Right lobe of liver (tissue), 6 donors: ENCODE data around the gene SLC38A10. TPM values are rescaled to one million over a fixed set of nuclear protein-coding genes. Genes with fewer than 3 reads are reported as not detected.

Source experiments
- ATAC-seq, 4 donors: fragments of 200-7000 bp; cut with Tn5 transposase; one replicate each; pipeline ENCODE4 v1.9.1; 2020; ENCODE audit warnings: mild to moderate bottlenecking in 4 of 4, moderate library complexity in 4 of 4
- DNase-seq, 3 donors: peaks; one replicate each; pipeline ENCODE4 v3.0.0-alpha.2; 2020
- H3K27ac ChIP-seq, 3 donors: fragments of 200-600 bp; one replicate each; pipeline ENCODE4 v1.8.0; 2022
- H3K27me3 ChIP-seq, 2 donors: fragments of 200-600 bp; one replicate each; pipeline ENCODE4 v1.8.0; 2022
- H3K36me3 ChIP-seq, 4 donors: fragments of 200-600 bp; sonication (generic) in 1 of 4; one replicate each; pipeline versions ENCODE4 v1.5.1 to v1.8.0; 2017 to 2022; ENCODE audit warnings: control low read depth in 1 of 4
- H3K4me1 ChIP-seq, 4 donors: fragments of 200-600 bp; sonication (generic) in 1 of 4; one replicate each; pipeline versions ENCODE4 v1.5.1 to v1.8.0; 2017 to 2022; ENCODE audit warnings: control low read depth in 1 of 4
- H3K4me3 ChIP-seq, 3 donors: fragments of 200-600 bp; one replicate each; pipeline ENCODE4 v1.8.0; 2022
- H3K9me3 ChIP-seq, 4 donors: fragments of 200-600 bp; sonication (generic) in 1 of 4; one replicate each; pipeline versions ENCODE4 v1.5.1 to v1.8.0; 2017 to 2022; ENCODE audit warnings: control low read depth in 1 of 4
- CTCF ChIP-seq, 4 donors: fragments of 200-600 bp in 3 of 4; fragments of 450-650 bp in 1 of 4; IDR thresholded peaks; one replicate each; pipeline versions ENCODE4 v1.5.1 to v1.8.0; 2016 to 2022; ENCODE audit warnings: antibody characterized with exemption in 4 of 4, mild to moderate bottlenecking in 2 of 4
- POLR2A ChIP-seq: fragments of 450-650 bp; IDR thresholded peaks from one replicate; pipeline ENCODE4 v1.6.1; 2017; ENCODE audit warnings: antibody characterized with exemption, mild to moderate bottlenecking
- WGBS: methylation state at CpG from one replicate; pipeline ENCODE4 v1.1.6; 2018; ENCODE audit warnings: low coverage, low lambda C conversion rate; ENCODE audit not compliant: insufficient coverage; ENCODE audit errors: missing lambda C conversion rate; 5-methylcytosine and 5-hydroxymethylcytosine counted together
- intact Hi-C, 2 donors: fragments of 100-400 bp; cut with DNase I; formaldehyde crosslinking; loops; one replicate each; pipeline versions ENCODE4 v1.11.2 to v1.14.1; 2022
- total RNA-seq, 6 experiments: library from RNA; depleted of rRNA in 2 of 6; stranded (reverse); fragments of >200 nt in 2 of 6; fragmentation: NEBNext Ultra II Directional in 3 of 6; extraction: Animal tissue kit (Norgen Biotek cat#: 25700) in 3 of 6; gene quantifications; one replicate each; pipeline versions ENCODE4 v1.1.0 to v1.2.4, GENCODE V29; 2016 to 2023
- donor health status: DM: no; HTN: yes; CAD: no.
- donor health status: DM: no; HTN: no; CAD: no.
- donor health status: DM: no; HTN: no; CAD: no.
- donor health status: DM: no; HTN: yes; CAD: no.
- donor health status: DM: no; HTN: yes; CAD: no.

Gene SLC38A10
- total RNA-seq, 6 experiments from 2014 or later = 60.9 to 104 (median 86.1) TPM

- H3K4me1 ChIP-seq = peaks cover 0 to 54% (median 26%) of the 10 kb centered on the region in 4 donors
- no peaks in the 10 kb centered on the region for H3K9me3 ChIP-seq
- no peaks in the 10 kb centered on the region for H3K27me3 ChIP-seq
- intact Hi-C loops = no loop called here
- TF ChIP-seq CTCF (IDR thresholded peaks at IDR 0.05) = no peak
- no peak for TF ChIP-seq POLR2A
- no peak overlapping the region for H3K4me3 ChIP-seq
- ATAC-seq (no peak), DNase-seq (no peak)
- peak overlapping the region in 1 of 3 donors; percentile 83 for H3K27ac ChIP-seq
- H3K36me3 ChIP-seq = no peaks in the 10 kb centered on the region
- WGBS = 72% methylated on average over 4 of the region's 18 CpGs
Observed at GRCh38 chr17:81332118-81332834, 37.2 kb upstream of the SLC38A10 start.

- TF ChIP-seq POLR2A (no peak), CTCF (IDR thresholded peaks at IDR 0.05) (no peak)
- no peak for ATAC-seq
- Histone ChIP-seq H3K27ac (peak overlapping the region in 1 of 3 donors; percentile 83), H3K4me3 (no peak overlapping the region), H3K36me3 (no peaks in the 10 kb centered on the region), H3K4me1 (peaks cover 0 to 54% (median 27%) of the 10 kb centered on the region in 4 donors), H3K9me3 (no peaks in the 10 kb centered on the region), H3K27me3 (no peaks in the 10 kb centered on the region)
- intact Hi-C loops = no loop called here
- WGBS = 93% methylated on average over 2 of the region's 17 CpGs
- DNase-seq = no peak
Observed at GRCh38 chr17:81331527-81332043, 36.5 kb upstream of the SLC38A10 start.

GRCh38 chr17:81330884-81331245 is 35.8 kb upstream of the SLC38A10 start:
- H3K36me3 ChIP-seq = no peaks in the 10 kb centered on the region
- no peaks in the 10 kb centered on the region for H3K27me3 ChIP-seq
- TF ChIP-seq CTCF (IDR thresholded peaks at IDR 0.05) (no peak), POLR2A (no peak)
- peak overlapping the region in 2 of 3 donors; percentile 83 to 85 for H3K27ac ChIP-seq
- peak in 1 of 3 donors; percentile 32 for DNase-seq
- ATAC-seq = no peak
- WGBS = no CpG with 5 or more reads among the region's 10 CpGs
- H3K4me1 ChIP-seq = peaks cover 0 to 61% (median 31%) of the 10 kb centered on the region in 4 donors
- no peaks in the 10 kb centered on the region for H3K9me3 ChIP-seq
- intact Hi-C loops = no loop called here
- H3K4me3 ChIP-seq = peak overlapping the region in 1 of 3 donors; percentile 56

- peak in 2 of 4 donors; percentile 2 to 22 for TF ChIP-seq CTCF (IDR thresholded peaks at IDR 0.05)
- TF ChIP-seq POLR2A = peak; percentile 16
- Histone ChIP-seq H3K9me3 (no peaks in the 10 kb centered on the region), H3K4me1 (peaks cover 0 to 64% (median 32%) of the 10 kb centered on the region in 4 donors), H3K4me3 (peak overlapping the region in 2 of 3 donors; percentile 4 to 56), H3K27me3 (no peaks in the 10 kb centered on the region), H3K36me3 (no peaks in the 10 kb centered on the region), H3K27ac (peak overlapping the region; percentile 67 to 85 (median 83))
- DNase-seq = peak in 2 of 3 donors; percentile 87 to 89
- intact Hi-C loops = no loop called here
- peak; percentile 1 to 29 (median 22) for ATAC-seq
- no CpG with 5 or more reads among the region's 23 CpGs for WGBS
Observed at GRCh38 chr17:81329927-81330883, 35.1 kb upstream of the SLC38A10 start.
